ENCODE data around the gene SP7. TPM values are rescaled to one million over a fixed set of nuclear protein-coding genes. Genes with fewer than 3 reads are reported as not detected.

The SP7 gene
- total and polyA plus RNA-seq, 9 of the 15 experiments (the other 6 are each of a cell fraction or from before 2014, with no cell fraction given): 0.04 TPM; not detected in 8

GRCh38 chr12:53299101-53299453 lies 37.1 kb downstream of the SP7 start (continued):
- TF ChIP-seq ELF4 (CRISPR knock-in tag; IDR thresholded peaks at IDR 0.05) (no peak), RBM14 (IDR thresholded peaks at IDR 0.05; ENCODE audit: borderline replicate concordance, insufficient read depth, low read depth, low read length) (no peak), ZKSCAN3 (CRISPR knock-in tag; IDR thresholded peaks at IDR 0.05) (no peak), ZNF75A (CRISPR knock-in tag; IDR thresholded peaks at IDR 0.05) (no peak), SLC30A9 (CRISPR knock-in tag; IDR thresholded peaks at IDR 0.05) (no peak), TFE3 (CRISPR knock-in tag; IDR thresholded peaks at IDR 0.05) (no peak), THAP7 (CRISPR knock-in tag; IDR thresholded peaks at IDR 0.05) (no peak), ZNF780A (CRISPR knock-in tag; IDR thresholded peaks at IDR 0.05) (no peak), NFIC (IDR thresholded peaks at IDR 0.05) (no peak), ESRRB (CRISPR knock-in tag; IDR thresholded peaks at IDR 0.05; ENCODE audit: borderline replicate concordance) (no peak), TSHZ1 (CRISPR knock-in tag; IDR thresholded peaks at IDR 0.05) (no peak), NELFE (IDR thresholded peaks at IDR 0.05; ENCODE audit: insufficient read depth, insufficient read length) (no peak), ZNF347 (CRISPR knock-in tag; IDR thresholded peaks at IDR 0.05; ENCODE audit: low read depth) (no peak), NRF1 (conservative IDR thresholded peaks at IDR 0.05 in 1 of 2, IDR thresholded peaks at IDR 0.05 in 1 of 2) (no peak), ZNF77 (CRISPR knock-in tag; IDR thresholded peaks at IDR 0.05) (no peak), SREBF2 (CRISPR knock-in tag; IDR thresholded peaks at IDR 0.05) (no peak)
- TF ChIP-seq, protein P1, sequence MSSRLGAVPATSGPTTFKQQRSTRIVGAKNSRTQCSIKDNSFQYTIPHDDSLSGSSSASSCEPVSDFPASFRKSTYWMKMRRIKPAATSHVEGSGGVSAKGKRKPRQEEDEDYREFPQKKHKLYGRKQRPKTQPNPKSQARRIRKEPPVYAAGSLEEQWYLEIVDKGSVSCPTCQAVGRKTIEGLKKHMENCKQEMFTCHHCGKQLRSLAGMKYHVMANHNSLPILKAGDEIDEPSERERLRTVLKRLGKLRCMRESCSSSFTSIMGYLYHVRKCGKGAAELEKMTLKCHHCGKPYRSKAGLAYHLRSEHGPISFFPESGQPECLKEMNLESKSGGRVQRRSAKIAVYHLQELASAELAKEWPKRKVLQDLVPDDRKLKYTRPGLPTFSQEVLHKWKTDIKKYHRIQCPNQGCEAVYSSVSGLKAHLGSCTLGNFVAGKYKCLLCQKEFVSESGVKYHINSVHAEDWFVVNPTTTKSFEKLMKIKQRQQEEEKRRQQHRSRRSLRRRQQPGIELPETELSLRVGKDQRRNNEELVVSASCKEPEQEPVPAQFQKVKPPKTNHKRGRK (tag; IDR thresholded peaks at IDR 0.05): no peak
- TF ChIP-seq, protein P2, sequence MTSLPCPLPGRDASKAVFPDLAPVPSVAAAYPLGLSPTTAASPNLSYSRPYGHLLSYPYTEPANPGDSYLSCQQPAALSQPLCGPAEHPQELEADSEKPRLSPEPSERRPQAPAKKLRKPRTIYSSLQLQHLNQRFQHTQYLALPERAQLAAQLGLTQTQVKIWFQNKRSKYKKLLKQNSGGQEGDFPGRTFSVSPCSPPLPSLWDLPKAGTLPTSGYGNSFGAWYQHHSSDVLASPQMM (CRISPR knock-in tag; IDR thresholded peaks at IDR 0.05): no peak
- TF ChIP-seq, protein P3, sequence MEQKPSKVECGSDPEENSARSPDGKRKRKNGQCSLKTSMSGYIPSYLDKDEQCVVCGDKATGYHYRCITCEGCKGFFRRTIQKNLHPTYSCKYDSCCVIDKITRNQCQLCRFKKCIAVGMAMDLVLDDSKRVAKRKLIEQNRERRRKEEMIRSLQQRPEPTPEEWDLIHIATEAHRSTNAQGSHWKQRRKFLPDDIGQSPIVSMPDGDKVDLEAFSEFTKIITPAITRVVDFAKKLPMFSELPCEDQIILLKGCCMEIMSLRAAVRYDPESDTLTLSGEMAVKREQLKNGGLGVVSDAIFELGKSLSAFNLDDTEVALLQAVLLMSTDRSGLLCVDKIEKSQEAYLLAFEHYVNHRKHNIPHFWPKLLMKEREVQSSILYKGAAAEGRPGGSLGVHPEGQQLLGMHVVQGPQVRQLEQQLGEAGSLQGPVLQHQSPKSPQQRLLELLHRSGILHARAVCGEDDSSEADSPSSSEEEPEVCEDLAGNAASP (IDR thresholded peaks at IDR 0.05): no peak
- TF ChIP-seq, protein P4, sequence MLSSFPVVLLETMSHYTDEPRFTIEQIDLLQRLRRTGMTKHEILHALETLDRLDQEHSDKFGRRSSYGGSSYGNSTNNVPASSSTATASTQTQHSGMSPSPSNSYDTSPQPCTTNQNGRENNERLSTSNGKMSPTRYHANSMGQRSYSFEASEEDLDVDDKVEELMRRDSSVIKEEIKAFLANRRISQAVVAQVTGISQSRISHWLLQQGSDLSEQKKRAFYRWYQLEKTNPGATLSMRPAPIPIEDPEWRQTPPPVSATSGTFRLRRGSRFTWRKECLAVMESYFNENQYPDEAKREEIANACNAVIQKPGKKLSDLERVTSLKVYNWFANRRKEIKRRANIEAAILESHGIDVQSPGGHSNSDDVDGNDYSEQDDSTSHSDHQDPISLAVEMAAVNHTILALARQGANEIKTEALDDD (IDR thresholded peaks at IDR 0.05): peak; percentile 19; the same call in 1 of the 2 replicates

Data from K562 (cell line).